ENCODE data around the gene CAPN2. TPM values are rescaled to one million over a fixed set of nuclear protein-coding genes. Genes with fewer than 3 reads are reported as not detected.

Gene CAPN2
- total and polyA plus RNA-seq, 2 donors (not counting 1 experiment from before 2014, with no cell fraction given): 63.9 to 79.6 TPM

DNA sequence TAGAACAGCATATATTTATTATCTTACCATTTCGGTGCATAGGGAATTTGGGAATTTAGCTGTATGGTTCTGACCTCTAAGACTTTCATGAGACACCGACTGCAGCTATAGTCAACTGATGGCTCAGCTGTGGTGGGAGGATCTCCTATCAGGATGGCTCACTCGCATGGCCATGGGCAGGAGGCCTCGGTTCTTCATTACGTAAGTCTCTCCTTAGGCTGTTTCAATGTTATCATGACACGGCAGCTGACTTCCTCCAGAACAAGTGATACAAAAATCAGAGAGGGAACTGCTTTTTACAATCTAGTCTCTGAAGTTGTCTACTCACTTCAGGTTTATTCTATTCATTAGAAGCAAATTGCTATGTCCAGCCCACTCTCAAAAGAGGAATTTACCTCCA is 33.5 kb upstream of the CAPN2 start:
- TF ChIP-seq, protein P1, sequence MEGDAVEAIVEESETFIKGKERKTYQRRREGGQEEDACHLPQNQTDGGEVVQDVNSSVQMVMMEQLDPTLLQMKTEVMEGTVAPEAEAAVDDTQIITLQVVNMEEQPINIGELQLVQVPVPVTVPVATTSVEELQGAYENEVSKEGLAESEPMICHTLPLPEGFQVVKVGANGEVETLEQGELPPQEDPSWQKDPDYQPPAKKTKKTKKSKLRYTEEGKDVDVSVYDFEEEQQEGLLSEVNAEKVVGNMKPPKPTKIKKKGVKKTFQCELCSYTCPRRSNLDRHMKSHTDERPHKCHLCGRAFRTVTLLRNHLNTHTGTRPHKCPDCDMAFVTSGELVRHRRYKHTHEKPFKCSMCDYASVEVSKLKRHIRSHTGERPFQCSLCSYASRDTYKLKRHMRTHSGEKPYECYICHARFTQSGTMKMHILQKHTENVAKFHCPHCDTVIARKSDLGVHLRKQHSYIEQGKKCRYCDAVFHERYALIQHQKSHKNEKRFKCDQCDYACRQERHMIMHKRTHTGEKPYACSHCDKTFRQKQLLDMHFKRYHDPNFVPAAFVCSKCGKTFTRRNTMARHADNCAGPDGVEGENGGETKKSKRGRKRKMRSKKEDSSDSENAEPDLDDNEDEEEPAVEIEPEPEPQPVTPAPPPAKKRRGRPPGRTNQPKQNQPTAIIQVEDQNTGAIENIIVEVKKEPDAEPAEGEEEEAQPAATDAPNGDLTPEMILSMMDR (IDR thresholded peaks at IDR 0.05): no peak
- no peak for TF ChIP-seq EZH2 (IDR thresholded peaks at IDR 0.05; ENCODE audit: borderline replicate concordance, insufficient read depth, low read depth, low read length, poor library complexity, severe bottlenecking)
- H4K20me1 ChIP-seq (ENCODE audit: control insufficient read depth, insufficient read depth, low read length, poor library complexity, severe bottlenecking): no peaks in the 10 kb centered on the region
- Mint-ChIP-seq H3K27me3 (peaks cover 22% of the 10 kb centered on the region), H3K27ac (no peak overlapping the region), H3K4me3 (no peak overlapping the region), H3K9me3 (ENCODE audit: insufficient read depth) (peaks cover 9% of the 10 kb centered on the region), H3K4me1 (peaks cover 2% of the 10 kb centered on the region)
- no peaks in the 10 kb centered on the region for H3K4me1 ChIP-seq (ENCODE audit: control insufficient read depth in 2 of 2, insufficient read depth in 2 of 2, low read length in 2 of 2)
- no peak overlapping the region for H3K9ac ChIP-seq (ENCODE audit: low read length)
- CTCF ChIA-PET: interaction anchor here (0.8 kb wide), 1 partner anchor 545 kb away, joined by 3 read pairs; no protein-coding TSS in a partner anchor
- H3K27ac ChIP-seq (ENCODE audit: low read length in 2 of 2): no peak overlapping the region
- POLR2A ChIA-PET: no interaction called here
- DNase-seq (no peak), ATAC-seq (ENCODE audit: low read depth) (no peak)
- H3K9me3 ChIP-seq (ENCODE audit: control extremely low read depth in 1 of 3, control insufficient read depth in 2 of 3, insufficient read depth in 1 of 3, low read length in 2 of 3): peaks cover 0 to 10% (median 10%) of the 10 kb centered on the region in 3 donors
- no peak overlapping the region for H3K4me2 ChIP-seq (replicated peaks; ENCODE audit: low read depth, low read length, poor library complexity, severe bottlenecking)
- no peak overlapping the region for H2AFZ ChIP-seq (ENCODE audit: insufficient read depth, low read depth, low read length, poor library complexity, severe bottlenecking)
- no peak overlapping the region for H3K4me3 ChIP-seq (ENCODE audit: control extremely low read depth in 1 of 5, extremely low read depth in 1 of 5, insufficient read depth in 1 of 5, low read depth in 2 of 5, low read length in 4 of 5)
- peaks cover 0 to 8% (median 3%) of the 10 kb centered on the region in 4 experiments for H3K27me3 ChIP-seq (replicated peaks in 1 of 4; ENCODE audit: control extremely low read depth in 1 of 4, control insufficient read depth in 3 of 4, insufficient read depth in 4 of 4, low read length in 3 of 4)
- H3K79me2 ChIP-seq (ENCODE audit: control insufficient read depth, insufficient read depth, low read length): no peaks in the 10 kb centered on the region
- intact Hi-C loops (cut with micrococcal nuclease): no loop called here
- no peaks in the 10 kb centered on the region for H3K36me3 ChIP-seq (replicated peaks in 1 of 2; ENCODE audit: control extremely low read depth in 1 of 2, control insufficient read depth in 1 of 2, extremely low read depth in 1 of 2, insufficient read depth in 2 of 2, low read length in 1 of 2)
- WGBS (ENCODE audit: insufficient coverage): 25% methylated on average over 5 of the region's 6 CpGs

DNA sequence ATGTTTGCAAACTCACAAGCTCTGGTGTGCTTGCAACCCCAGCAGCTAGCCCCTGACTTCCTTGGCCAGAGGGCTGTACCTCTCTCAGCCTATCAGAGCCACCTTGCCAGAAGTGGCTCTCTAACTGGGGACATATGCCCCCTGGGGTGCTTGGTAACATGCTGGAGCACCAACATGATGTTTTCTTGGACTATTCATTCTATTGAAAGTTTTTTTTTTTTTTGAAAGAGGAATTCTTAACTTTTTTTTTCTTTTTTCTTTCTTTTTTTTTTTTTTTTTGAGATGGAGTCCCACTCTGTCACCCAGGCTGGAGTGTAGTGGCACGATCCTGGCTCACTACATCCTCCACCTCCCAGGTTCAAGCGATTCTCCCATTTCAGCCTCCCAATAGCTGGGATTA is 32.2 kb upstream of the CAPN2 start:
- Histone ChIP-seq H3K4me2 (replicated peaks; ENCODE audit: low read depth, low read length, poor library complexity, severe bottlenecking) (no peak overlapping the region), H3K36me3 (replicated peaks in 1 of 2; ENCODE audit: control extremely low read depth in 1 of 2, control insufficient read depth in 1 of 2, extremely low read depth in 1 of 2, insufficient read depth in 2 of 2, low read length in 1 of 2) (no peaks in the 10 kb centered on the region), H3K27ac (ENCODE audit: low read length in 2 of 2) (no peak overlapping the region), H3K9me3 (ENCODE audit: control extremely low read depth in 1 of 3, control insufficient read depth in 2 of 3, insufficient read depth in 1 of 3, low read length in 2 of 3) (peaks cover 0 to 4% (median 3%) of the 10 kb centered on the region in 3 donors), H4K20me1 (ENCODE audit: control insufficient read depth, insufficient read depth, low read length, poor library complexity, severe bottlenecking) (no peaks in the 10 kb centered on the region), H3K9ac (ENCODE audit: low read length) (no peak overlapping the region), H3K79me2 (ENCODE audit: control insufficient read depth, insufficient read depth, low read length) (no peaks in the 10 kb centered on the region), H3K4me3 (ENCODE audit: control extremely low read depth in 1 of 5, extremely low read depth in 1 of 5, insufficient read depth in 1 of 5, low read depth in 2 of 5, low read length in 4 of 5) (no peak overlapping the region), H3K4me1 (ENCODE audit: control insufficient read depth in 2 of 2, insufficient read depth in 2 of 2, low read length in 2 of 2) (no peaks in the 10 kb centered on the region), H2AFZ (ENCODE audit: insufficient read depth, low read depth, low read length, poor library complexity, severe bottlenecking) (no peak overlapping the region), H3K27me3 (replicated peaks in 1 of 4; ENCODE audit: control extremely low read depth in 1 of 4, control insufficient read depth in 3 of 4, insufficient read depth in 4 of 4, low read length in 3 of 4) (peaks cover 0 to 8% (median 3%) of the 10 kb centered on the region in 4 experiments)
- CTCF ChIA-PET: interaction anchor here (1.2 kb wide), 1 partner anchor 547 kb away, joined by 6 read pairs; no protein-coding TSS in a partner anchor
- POLR2A ChIA-PET: no interaction called here
- no peak for ATAC-seq (ENCODE audit: low read depth)
- intact Hi-C loops (cut with micrococcal nuclease): no loop called here
- WGBS (ENCODE audit: insufficient coverage): no CpG with 5 or more reads among the region's 2 CpGs
- H3K4me3 Mint-ChIP-seq: no peak overlapping the region
- peaks cover 3% of the 10 kb centered on the region for H3K9me3 Mint-ChIP-seq (ENCODE audit: insufficient read depth)
- H3K27me3 Mint-ChIP-seq: peaks cover 22% of the 10 kb centered on the region
- no peak for DNase-seq
- H3K27ac Mint-ChIP-seq: no peak overlapping the region
- no peak for TF ChIP-seq EZH2 (IDR thresholded peaks at IDR 0.05; ENCODE audit: borderline replicate concordance, insufficient read depth, low read depth, low read length, poor library complexity, severe bottlenecking)
- TF ChIP-seq, protein P1 (IDR thresholded peaks at IDR 0.05): no peak
- peaks cover 2% of the 10 kb centered on the region for H3K4me1 Mint-ChIP-seq
